OCI-LY7 (cell line): ENCODE measurements around the gene NOL9.

Experiments used
- EZH2phosphoT487 ChIP-seq: fragments of 200-600 bp; sonication (generic); IDR thresholded peaks from 2 replicates; pipeline ENCODE4 v1.6.1; 2018; ENCODE audit warnings: low read depth, borderline replicate concordance, mild to moderate bottlenecking, mixed run types, antibody characterized with exemption, low read length, moderate library complexity, mixed read lengths
- TF ChIP-seq, protein P1 (sequence below): fragments of 200-600 bp; sonication (generic); conservative IDR thresholded peaks from 2 replicates; pipeline ENCODE4 v1.5.1; 2014; ENCODE audit warnings: mild to moderate bottlenecking, antibody characterized with exemption, low read length, moderate library complexity, mixed read lengths

DNA sequence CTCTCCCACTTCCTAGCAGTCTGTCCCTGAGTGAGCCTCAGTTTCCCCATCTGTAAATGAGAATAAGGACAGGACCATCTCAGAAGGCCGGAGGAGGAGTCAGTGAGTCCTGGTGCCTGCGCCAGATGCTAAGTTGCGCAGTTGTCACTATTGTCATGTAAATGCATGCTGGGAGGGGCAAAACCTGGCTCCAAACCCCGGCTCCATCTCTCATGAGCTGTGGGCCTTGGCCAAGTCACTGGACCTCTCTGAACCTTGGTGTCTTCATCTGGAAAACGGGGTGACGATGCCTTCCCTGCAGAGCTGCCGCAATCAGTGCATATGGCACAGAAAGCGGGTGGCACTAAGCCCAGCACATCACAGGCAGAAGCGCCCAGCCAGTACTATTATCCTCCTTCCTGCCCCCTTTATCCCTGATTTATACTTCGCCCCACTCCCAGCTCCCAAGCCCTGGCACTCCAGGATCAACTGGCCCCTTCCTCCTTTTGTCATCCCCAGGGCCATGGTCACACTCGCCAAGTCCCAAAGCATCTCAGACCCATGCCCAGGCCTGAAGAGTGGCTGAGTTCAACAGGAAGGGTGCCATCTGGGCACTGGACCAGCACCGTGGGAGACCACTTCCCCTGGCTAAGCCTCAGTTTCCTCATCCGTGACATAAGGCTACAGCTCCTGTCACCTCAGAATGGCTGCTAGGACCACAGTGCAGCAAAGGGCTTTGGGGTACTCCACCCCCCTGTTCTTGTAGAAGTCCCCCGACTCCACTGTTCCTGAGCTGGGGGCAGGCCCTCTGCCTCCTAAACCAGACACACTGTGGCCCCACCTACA is 58.6 kb downstream of the NOL9 start:
- TF ChIP-seq, protein P1, sequence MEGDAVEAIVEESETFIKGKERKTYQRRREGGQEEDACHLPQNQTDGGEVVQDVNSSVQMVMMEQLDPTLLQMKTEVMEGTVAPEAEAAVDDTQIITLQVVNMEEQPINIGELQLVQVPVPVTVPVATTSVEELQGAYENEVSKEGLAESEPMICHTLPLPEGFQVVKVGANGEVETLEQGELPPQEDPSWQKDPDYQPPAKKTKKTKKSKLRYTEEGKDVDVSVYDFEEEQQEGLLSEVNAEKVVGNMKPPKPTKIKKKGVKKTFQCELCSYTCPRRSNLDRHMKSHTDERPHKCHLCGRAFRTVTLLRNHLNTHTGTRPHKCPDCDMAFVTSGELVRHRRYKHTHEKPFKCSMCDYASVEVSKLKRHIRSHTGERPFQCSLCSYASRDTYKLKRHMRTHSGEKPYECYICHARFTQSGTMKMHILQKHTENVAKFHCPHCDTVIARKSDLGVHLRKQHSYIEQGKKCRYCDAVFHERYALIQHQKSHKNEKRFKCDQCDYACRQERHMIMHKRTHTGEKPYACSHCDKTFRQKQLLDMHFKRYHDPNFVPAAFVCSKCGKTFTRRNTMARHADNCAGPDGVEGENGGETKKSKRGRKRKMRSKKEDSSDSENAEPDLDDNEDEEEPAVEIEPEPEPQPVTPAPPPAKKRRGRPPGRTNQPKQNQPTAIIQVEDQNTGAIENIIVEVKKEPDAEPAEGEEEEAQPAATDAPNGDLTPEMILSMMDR: no peak
- TF ChIP-seq EZH2phosphoT487: no peak
